Keratinocyte (primary cell): Measurements from ENCODE around the gene HIGD2A. TPM values are rescaled to one million over a fixed set of nuclear protein-coding genes. Genes with fewer than 3 reads are reported as not detected.

Experiments used
- DNase-seq: peaks from one replicate; pipeline ENCODE4 v3.0.0-alpha.2; 2011; ENCODE audit warnings: low read depth, missing footprints, low spot score
- FAIRE-seq: peaks from 2 replicates; lab custom pipeline; 2011; peaks lifted over from hg19 to GRCh38; lab: Jason Lieb, UNC
- H2AFZ ChIP-seq: 2 replicates; pipeline ENCODE4 v1.6.0; 2012; ENCODE audit warnings: low read length, control low read depth, inconsistent platforms; ENCODE audit not compliant: control insufficient read depth
- H3K27ac ChIP-seq: 2 replicates; pipeline ENCODE4 v1.5.1; 2011; ENCODE audit warnings: low read length; ENCODE audit not compliant: control insufficient read depth, insufficient read depth
- H3K27me3 ChIP-seq: 3 replicates; pipeline ENCODE4 v1.6.0; 2011; ENCODE audit warnings: low read length; ENCODE audit not compliant: control insufficient read depth, insufficient read depth; ENCODE audit errors: extremely low read depth
- H3K36me3 ChIP-seq, 2 experiments: 2 replicates in 1 of 2; 3 replicates in 1 of 2; pipeline ENCODE4 v1.5.1; 2011; ENCODE audit warnings: low read length in 2 of 2, mild to moderate bottlenecking in 1 of 2; ENCODE audit not compliant: control insufficient read depth in 2 of 2, insufficient read depth in 2 of 2; ENCODE audit errors: extremely low read depth in 1 of 2
- H3K4me1 ChIP-seq: 3 replicates; pipeline ENCODE4 v1.5.1; 2011; ENCODE audit warnings: low read length; ENCODE audit not compliant: control insufficient read depth, insufficient read depth; ENCODE audit errors: extremely low read depth
- H3K4me2 ChIP-seq: 3 replicates; pipeline ENCODE4 v1.6.0; 2011; ENCODE audit warnings: low read depth, low read length; ENCODE audit not compliant: control insufficient read depth, insufficient read depth; ENCODE audit errors: extremely low read depth
- H3K4me3 ChIP-seq, 3 experiments: fragments of 200-600 bp in 1 of 3; sonication (generic) in 1 of 3; 2 replicates in 2 of 3; 3 replicates in 1 of 3; pipeline ENCODE4 v1.5.1; 2011 to 2016; ENCODE audit warnings: low read length in 3 of 3, mild to moderate bottlenecking in 3 of 3, control low read depth in 2 of 3, inconsistent platforms in 1 of 3, low read depth in 1 of 3, mixed read lengths in 1 of 3, mixed run types in 1 of 3, moderate library complexity in 1 of 3; ENCODE audit not compliant: control insufficient read depth in 2 of 3, insufficient read depth in 2 of 3; ENCODE audit errors: extremely low read depth in 1 of 3
- H3K79me2 ChIP-seq: 2 replicates; pipeline ENCODE4 v1.6.0; 2012; ENCODE audit warnings: low read length; ENCODE audit not compliant: control insufficient read depth, insufficient read depth
- H3K9ac ChIP-seq: 3 replicates; pipeline ENCODE4 v1.6.0; 2011; ENCODE audit warnings: low read length; ENCODE audit not compliant: control insufficient read depth, insufficient read depth; ENCODE audit errors: extremely low read depth
- H3K9me1 ChIP-seq: 3 replicates; pipeline ENCODE4 v1.6.0; 2011; ENCODE audit warnings: low read length; ENCODE audit not compliant: control insufficient read depth, insufficient read depth; ENCODE audit errors: extremely low read depth
- H3K9me3 ChIP-seq: 2 replicates; pipeline ENCODE4 v1.5.1; 2012; ENCODE audit warnings: low read depth, low read length; ENCODE audit not compliant: control insufficient read depth
- H4K20me1 ChIP-seq: 3 replicates; pipeline ENCODE4 v1.6.0; 2011; ENCODE audit warnings: low read length; ENCODE audit not compliant: control insufficient read depth, insufficient read depth; ENCODE audit errors: extremely low read depth
- EZH2 ChIP-seq: IDR thresholded peaks from one replicate; pipeline ENCODE4 v1.6.1; 2012; ENCODE audit warnings: inconsistent platforms, mild to moderate bottlenecking, low read length, moderate library complexity
- dilution Hi-C: fragments of 300-500 bp; cut with MboI; formaldehyde crosslinking; loops from one replicate; pipeline ENCODE4 v1.7.0; 2020; ENCODE audit warnings: low sequenced_read_pairs; ENCODE audit not compliant: extremely low pct_ligation_motif_present
- polyA minus RNA-seq, 3 experiments: library from RNA; depleted of rRNA, polyadenylated mRNA; stranded (reverse); fragments of >200 nt; gene quantifications; 1 replicate in 1 of 3; 2 replicates in 1 of 3; 3 replicates in 1 of 3; pipeline ENCODE4 v1.2.3, GENCODE V29; 2011
- polyA plus RNA-seq, 5 experiments: library from polyadenylated mRNA; depleted of rRNA in 3 of 5; stranded (reverse) in 3 of 5; stranded (forward) in 1 of 5; unstranded in 1 of 5; fragments of >200 nt; gene quantifications; 1 replicate in 1 of 5; 2 replicates in 3 of 5; 3 replicates in 1 of 5; pipeline versions ENCODE4 v1.2.1 to v1.2.3, GENCODE V29; 2011 to 2012; ENCODE audit warnings: missing spikeins in 2 of 5, low read depth in 1 of 5, low replicate concordance in 1 of 5
- TF ChIP-seq, protein P1 (sequence below), 3 experiments: IDR thresholded peaks in 1 of 3; conservative IDR thresholded peaks in 1 of 3; optimal IDR thresholded peaks in 1 of 3; 2 replicates in 2 of 3; 3 replicates in 1 of 3; pipeline versions ENCODE3 to v1.5.1; 2011; ENCODE audit warnings: low read length in 3 of 3, mild to moderate bottlenecking in 3 of 3, moderate library complexity in 2 of 3, control low read depth in 1 of 3, inconsistent platforms in 1 of 3; ENCODE audit not compliant: insufficient read depth in 2 of 3; ENCODE audit errors: extremely low read depth in 1 of 3

The HIGD2A gene, protein sequence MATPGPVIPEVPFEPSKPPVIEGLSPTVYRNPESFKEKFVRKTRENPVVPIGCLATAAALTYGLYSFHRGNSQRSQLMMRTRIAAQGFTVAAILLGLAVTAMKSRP
- polyA plus RNA-seq (74.6 to 91.4 TPM (median 87.9 TPM) in 3 replicates), polyA minus RNA-seq (41.8 to 68.1 TPM (median 53.4 TPM) in 3 replicates)
- 5.6 TPM for polyA plus RNA-seq (2011; ENCODE audit: low read depth)
- 79.7 and 125 TPM in 2 replicates for polyA plus RNA-seq (2011; cell fraction: cytosol; rRNA removed)
- 25.9 and 37.5 TPM in 2 replicates for polyA plus RNA-seq (2011; cell fraction: nucleus; rRNA removed)
- polyA plus RNA-seq (2012; ENCODE audit: low replicate concordance) = 113 and 117 TPM in 2 replicates
- 113 TPM for polyA minus RNA-seq (2011; cell fraction: cytosol; rRNA and poly(A)+ RNA removed)
- polyA minus RNA-seq (2011; cell fraction: nucleus; rRNA and poly(A)+ RNA removed) = 14.7 and 17.1 TPM in 2 replicates

DNA sequence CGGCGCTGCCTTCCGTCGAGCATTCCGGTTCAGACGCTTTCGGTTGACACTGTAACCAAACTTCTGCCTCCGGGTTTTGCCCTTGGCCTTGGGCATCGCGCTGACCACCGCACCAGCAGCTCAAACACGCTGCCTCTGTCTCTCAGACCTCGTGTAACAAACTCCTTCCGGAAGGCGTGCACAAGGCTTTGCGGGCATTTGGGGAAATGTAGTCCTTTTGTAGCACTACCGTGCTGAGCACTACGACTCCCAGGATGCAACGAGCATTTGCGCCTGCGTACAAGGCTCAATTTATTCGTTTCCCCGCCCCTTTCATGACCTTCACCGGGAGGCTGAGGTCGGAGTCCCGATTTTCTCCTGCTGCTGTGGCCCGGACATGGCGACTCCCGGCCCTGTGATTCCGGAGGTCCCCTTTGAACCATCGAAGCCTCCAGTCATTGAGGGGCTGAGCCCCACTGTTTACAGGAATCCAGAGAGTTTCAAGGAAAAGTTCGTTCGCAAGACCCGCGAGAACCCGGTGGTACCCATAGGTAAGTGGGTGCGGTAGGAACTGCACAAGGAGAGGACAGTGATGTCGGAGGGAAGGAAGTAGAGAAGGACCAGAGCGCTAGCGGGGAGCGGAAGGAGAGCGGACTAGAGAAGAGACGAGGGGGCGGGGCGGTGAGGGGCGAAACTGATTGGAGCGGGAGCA, at the start of gene HIGD2A, which contains the start of gene NOP16:
Gene HIGD2A (plus strand): TSS at position 308 of the 691 bp plus-strand sequence. CDS start 69 bp downstream, at position 377.
Gene NOP16 (minus strand): TSS at position 155 of the 691 bp plus-strand sequence. CDS start 59 bp downstream, at position 96.
- Histone ChIP-seq H3K36me3 (peaks cover 48 to 67% of the 10 kb centered on the region in 2 experiments), H4K20me1 (peaks cover 6% of the 10 kb centered on the region), H3K4me3 (peak within 1 kb of the TSS; percentile 88 to 91 (median 90)), H3K9ac (peak within 1 kb of the TSS; percentile 92), H3K9me1 (no peaks in the 10 kb centered on the region), H2AFZ (peak within 1 kb of the TSS; percentile 75), H3K27me3 (no peaks in the 10 kb centered on the region), H3K4me2 (peak within 1 kb of the TSS; percentile 93), H3K4me1 (peaks cover 18% of the 10 kb centered on the region), H3K79me2 (peaks cover 38% of the 10 kb centered on the region), H3K27ac (peak within 1 kb of the TSS; percentile 93), H3K9me3 (no peaks in the 10 kb centered on the region)
- dilution Hi-C loops = no loop called here
- peak; percentile 90 for FAIRE-seq
- TF ChIP-seq, protein P1, sequence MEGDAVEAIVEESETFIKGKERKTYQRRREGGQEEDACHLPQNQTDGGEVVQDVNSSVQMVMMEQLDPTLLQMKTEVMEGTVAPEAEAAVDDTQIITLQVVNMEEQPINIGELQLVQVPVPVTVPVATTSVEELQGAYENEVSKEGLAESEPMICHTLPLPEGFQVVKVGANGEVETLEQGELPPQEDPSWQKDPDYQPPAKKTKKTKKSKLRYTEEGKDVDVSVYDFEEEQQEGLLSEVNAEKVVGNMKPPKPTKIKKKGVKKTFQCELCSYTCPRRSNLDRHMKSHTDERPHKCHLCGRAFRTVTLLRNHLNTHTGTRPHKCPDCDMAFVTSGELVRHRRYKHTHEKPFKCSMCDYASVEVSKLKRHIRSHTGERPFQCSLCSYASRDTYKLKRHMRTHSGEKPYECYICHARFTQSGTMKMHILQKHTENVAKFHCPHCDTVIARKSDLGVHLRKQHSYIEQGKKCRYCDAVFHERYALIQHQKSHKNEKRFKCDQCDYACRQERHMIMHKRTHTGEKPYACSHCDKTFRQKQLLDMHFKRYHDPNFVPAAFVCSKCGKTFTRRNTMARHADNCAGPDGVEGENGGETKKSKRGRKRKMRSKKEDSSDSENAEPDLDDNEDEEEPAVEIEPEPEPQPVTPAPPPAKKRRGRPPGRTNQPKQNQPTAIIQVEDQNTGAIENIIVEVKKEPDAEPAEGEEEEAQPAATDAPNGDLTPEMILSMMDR (optimal IDR thresholded peaks at IDR 0.05 in 1 of 3, IDR thresholded peaks at IDR 0.05 in 1 of 3, conservative IDR thresholded peaks at IDR 0.05 in 1 of 3; ENCODE audit: extremely low read depth in 1 of 3, insufficient read depth in 2 of 3, low read length in 3 of 3) = no peak
- no peak for TF ChIP-seq EZH2
- peak; percentile 85 for DNase-seq

DNA sequence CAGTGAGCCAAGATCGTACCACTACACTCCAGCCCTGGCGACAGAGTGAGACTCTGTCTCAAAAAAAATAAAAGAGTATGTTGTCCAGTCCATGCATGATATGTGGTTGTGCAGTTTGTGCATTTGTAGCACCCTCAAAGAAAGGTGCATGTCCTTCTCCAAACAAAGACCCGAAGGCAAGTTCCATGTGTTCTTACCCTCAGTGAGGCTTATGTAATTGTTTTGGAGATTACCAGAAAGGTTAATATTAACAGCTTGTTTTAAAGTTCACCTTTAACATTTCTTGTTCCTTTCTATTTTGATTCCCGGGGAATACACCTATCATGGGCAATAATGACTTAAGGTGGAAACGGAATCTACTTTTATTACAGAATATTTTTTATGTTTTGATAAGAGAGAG, 49.2 kb upstream of the HIGD2A start:
- dilution Hi-C loops = no loop called here

More for the DNA sequence above, 49.2 kb upstream of the HIGD2A start:
- Histone ChIP-seq H4K20me1 (no peaks in the 10 kb centered on the region), H3K27me3 (no peaks in the 10 kb centered on the region), H3K4me1 (peaks cover 3% of the 10 kb centered on the region), H3K36me3 (peaks cover 4 to 6% of the 10 kb centered on the region in 2 experiments), H3K4me3 (no peak overlapping the region), H3K9ac (no peak overlapping the region), H3K9me1 (no peaks in the 10 kb centered on the region), H3K79me2 (no peaks in the 10 kb centered on the region), H2AFZ (no peak overlapping the region), H3K9me3 (no peaks in the 10 kb centered on the region), H3K4me2 (no peak overlapping the region), H3K27ac (no peak overlapping the region)
- TF ChIP-seq EZH2 = no peak
- TF ChIP-seq, protein P1 (optimal IDR thresholded peaks at IDR 0.05 in 1 of 3, IDR thresholded peaks at IDR 0.05 in 1 of 3, conservative IDR thresholded peaks at IDR 0.05 in 1 of 3; ENCODE audit: extremely low read depth in 1 of 3, insufficient read depth in 2 of 3, low read length in 3 of 3) = no peak
- FAIRE-seq (no peak), DNase-seq (no peak)
